ENCODE results near the gene POSTN. TPM values are rescaled to one million over a fixed set of nuclear protein-coding genes. Genes with fewer than 3 reads are reported as not detected.
"Not testable (repeated sequence)": the region's sequence is repeated elsewhere in the genome, so short reads cannot be mapped to it uniquely, and the experiment has no call there.

POSTN gene
- total RNA-seq, 1 experiment from 2014 or later = 3.2 TPM

DNA sequence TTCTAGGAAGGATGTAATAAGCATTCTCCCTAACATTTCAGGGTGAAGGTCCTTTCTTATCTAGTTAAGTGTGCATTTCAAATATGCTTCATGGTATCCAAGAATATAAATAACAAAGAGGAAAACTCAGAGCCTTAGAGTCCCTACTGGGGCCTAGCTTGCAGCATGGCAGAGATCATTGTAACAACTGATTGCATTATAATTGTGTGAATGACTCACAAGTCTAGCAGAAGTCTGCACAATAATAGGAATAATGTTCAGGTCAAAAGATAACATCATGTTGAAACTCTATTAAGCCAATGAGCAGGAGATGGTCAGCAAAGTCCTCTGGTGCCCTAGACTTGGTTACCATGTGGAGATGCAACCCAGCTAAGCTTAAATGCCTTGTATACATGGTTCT is 3.4 kb downstream of the POSTN start:
- DNase-seq (ENCODE audit: low spot score) = no peak

GRCh38 chr13:37594550-37594949 is 4.0 kb downstream of the POSTN start:
- no peak for DNase-seq (ENCODE audit: low spot score)

- DNase-seq (ENCODE audit: low spot score) = peak; percentile 11
Measured at GRCh38 chr13:37589381-37589780, 9.2 kb downstream of the POSTN start.

DNA sequence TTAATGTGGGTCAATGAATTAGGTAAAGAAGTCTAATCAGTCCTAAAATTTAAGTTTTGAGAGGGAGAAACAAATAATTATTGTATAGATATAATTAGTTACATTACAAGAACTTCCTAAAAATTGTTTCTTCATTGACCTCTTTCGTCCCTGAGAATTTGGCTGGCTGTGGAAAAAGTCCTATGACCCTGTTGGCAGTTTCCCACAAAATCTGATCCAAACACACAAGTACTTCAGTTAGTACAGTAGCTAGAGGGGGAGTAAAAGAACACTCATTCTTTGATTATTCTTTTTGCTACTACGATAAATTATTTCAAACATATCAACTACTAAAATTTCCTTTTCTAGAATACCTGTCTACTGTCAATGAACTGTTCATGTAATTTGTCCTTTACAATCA is 11.3 kb downstream of the POSTN start:
- DNase-seq (ENCODE audit: low spot score) = no peak

GRCh38 chr13:37586164-37586563 is 12.4 kb downstream of the POSTN start:
- no peak for DNase-seq (ENCODE audit: low spot score)

- DNase-seq (ENCODE audit: low spot score) = no peak
Measured at GRCh38 chr13:37585541-37585940, 13.0 kb downstream of the POSTN start.

DNA sequence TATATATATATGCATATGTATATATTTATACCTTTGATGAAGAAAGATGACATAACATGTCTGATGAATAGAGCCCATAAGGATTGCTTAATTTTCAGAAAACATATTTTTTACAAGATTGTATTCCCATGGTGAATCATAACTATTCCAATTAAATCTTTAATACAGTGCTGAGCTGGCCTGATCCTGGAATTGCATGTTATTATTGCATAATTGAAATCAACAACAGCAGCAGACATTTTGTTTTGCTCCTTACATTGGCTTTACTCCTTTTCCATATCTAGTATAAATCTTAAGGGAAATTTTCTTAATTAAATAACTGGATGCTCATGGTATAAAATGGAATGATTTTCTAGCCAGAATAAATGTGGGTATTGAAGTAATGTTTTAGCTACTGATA is 22.0 kb downstream of the POSTN start:
- no peak for DNase-seq (ENCODE audit: low spot score)

DNA sequence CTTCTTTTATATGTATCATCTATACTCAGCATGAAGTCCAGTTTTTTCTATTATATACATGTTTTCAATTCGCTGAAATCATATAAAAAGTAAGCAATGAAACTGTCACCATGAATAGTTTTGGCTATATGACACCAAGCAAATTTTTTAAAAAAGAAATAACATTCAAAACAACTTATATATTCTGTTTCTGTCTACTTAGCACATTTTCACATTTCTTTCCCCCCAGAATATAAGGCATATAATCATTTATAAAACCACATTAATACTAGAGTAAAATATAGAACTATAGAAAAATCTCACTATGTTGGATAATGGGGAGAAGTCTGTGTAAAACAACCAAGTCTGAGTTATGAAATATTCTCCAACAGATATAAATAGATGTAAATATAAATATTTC is 33.1 kb downstream of the POSTN start:
- no peak for DNase-seq (ENCODE audit: low spot score)

GRCh38 chr13:37561031-37561430 is 37.5 kb downstream of the POSTN start:
- no peak for DNase-seq (ENCODE audit: low spot score)

DNA sequence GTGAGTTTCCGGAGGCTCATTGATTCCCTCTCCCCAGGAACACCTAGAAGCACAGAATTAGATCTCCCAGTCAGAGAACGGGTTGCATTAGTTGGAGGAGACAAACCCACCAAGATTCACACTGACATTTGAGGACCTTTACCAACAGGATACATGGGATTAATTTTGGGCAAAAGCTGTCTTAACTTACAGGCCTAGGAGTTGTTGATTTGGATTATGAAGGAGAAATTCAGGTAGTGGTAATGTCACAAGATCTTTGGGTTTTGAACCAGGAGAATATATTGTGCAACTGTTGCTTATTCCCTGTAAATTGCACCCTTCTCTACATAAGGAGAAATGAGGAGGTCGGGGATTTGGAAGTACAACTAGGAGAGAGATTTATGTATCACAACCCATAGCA is 38.0 kb downstream of the POSTN start:
- no peak for DNase-seq (ENCODE audit: low spot score)

- not testable (repeated sequence) for DNase-seq (ENCODE audit: low spot score)
Measured at GRCh38 chr13:37558766-37559165, 39.8 kb downstream of the POSTN start.

- no peak for DNase-seq (ENCODE audit: low spot score)
Measured at GRCh38 chr13:37546087-37546486, 52.5 kb downstream of the POSTN start.

GRCh38 chr13:37544995-37545394 is 53.6 kb downstream of the POSTN start:
- no peak for DNase-seq (ENCODE audit: low spot score)

DNA sequence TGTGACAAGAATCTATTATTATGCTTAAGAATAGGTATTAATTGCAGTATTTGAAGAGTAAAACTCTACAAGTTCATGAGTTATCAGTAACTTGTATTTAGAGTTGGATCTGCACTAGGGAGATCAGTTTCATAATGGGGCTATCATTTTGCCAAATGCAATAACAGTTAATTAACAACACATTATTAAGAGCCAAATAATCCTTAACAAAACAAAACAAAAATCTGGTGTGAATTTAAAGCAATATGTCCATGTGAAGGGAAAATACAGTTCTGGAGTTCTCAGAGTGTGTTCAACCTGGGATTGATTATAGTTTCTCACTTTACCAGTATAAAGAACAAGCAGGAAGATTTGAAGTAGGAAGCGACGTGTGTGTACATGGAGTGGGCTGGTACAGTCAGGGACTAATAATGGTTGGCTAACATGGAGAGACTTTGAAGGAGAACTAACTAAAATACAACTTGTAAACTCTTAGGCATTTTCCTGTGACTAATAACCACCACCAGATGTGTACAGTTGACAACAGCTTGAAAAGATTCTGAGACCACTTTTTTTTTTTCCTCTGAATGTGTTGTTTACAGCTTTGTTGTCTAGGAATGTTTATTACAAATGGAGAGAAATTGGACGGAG is 58.5 kb downstream of the POSTN start:
- peak; percentile 18 for DNase-seq (ENCODE audit: low spot score)

DNA sequence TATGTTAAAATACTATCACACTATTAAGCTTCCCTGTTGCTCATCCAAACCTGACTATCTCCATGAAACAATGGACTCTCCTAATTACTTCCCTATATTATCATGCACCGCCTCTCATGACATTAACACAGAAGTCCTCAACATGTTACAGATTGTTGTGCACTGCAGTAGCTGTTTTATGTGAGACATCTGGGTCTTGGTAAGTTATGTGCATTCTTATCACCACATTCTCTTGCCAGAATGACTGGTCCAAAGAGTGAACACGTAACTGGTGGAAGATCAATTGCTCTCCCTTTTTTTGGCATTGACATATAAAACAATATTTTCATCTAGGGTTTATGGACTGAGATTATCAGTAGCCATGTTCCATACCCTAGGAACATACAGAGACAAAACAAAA is 59.4 kb downstream of the POSTN start:
- no peak for DNase-seq (ENCODE audit: low spot score)

- DNase-seq (ENCODE audit: low spot score) = no peak
Measured at GRCh38 chr13:37535501-37535900, 63.1 kb downstream of the POSTN start.

DNA sequence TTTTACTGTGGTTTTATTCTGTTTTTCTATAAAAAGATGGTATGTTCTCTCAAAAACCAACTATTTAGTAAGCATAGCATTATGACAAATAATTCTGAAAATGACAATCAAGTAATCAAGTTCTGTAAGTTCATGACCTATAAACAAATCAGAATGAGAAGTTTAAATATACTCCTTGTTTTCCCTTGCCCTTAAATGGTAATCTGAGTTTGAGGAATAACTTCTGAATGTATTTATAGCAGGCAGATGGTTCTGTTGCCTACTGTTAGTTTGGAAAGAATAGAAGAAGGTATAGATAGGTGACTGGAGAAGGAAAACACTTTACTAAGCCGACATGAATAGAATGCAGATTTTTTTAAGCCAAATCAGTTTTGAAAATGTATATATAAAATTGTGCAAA is 63.9 kb downstream of the POSTN start:
- peak; percentile 3 for DNase-seq (ENCODE audit: low spot score)

GRCh38 chr13:37534181-37534580 is 64.4 kb downstream of the POSTN start:
- DNase-seq (ENCODE audit: low spot score) = peak; percentile 23

- DNase-seq (ENCODE audit: low spot score) = no peak
Measured at GRCh38 chr13:37531049-37531448, 67.5 kb downstream of the POSTN start.

DNA sequence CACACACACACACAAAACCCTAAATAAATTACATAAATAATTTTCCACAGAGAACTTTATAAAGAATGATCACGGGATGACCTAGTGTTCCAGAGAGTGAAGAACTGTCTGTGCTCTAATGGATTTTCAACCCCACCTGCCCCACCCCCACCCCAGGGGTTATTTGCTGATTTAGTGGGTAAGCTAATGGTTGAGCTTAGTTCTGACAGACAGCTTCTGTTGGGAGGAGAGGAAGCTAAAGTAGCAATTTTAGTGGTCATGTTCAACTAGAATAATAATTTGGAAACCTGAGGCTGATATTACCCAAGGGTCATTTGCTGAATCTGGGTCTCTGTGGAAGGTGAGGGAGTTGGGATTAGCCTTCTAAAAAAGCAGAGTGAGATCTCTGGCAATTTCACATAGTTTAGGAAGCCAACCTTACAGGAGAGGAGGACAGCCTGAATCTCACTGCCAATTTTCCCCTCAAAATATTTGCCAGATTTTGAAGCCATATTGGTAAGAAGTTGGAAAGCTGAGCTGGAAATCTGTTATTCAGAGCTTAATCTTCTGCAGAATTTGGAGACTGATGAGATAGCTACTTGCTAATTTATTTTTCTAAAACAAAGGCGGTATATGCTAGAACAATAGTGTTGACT is 68.7 kb downstream of the POSTN start:
- DNase-seq (ENCODE audit: low spot score) = no peak

DNA sequence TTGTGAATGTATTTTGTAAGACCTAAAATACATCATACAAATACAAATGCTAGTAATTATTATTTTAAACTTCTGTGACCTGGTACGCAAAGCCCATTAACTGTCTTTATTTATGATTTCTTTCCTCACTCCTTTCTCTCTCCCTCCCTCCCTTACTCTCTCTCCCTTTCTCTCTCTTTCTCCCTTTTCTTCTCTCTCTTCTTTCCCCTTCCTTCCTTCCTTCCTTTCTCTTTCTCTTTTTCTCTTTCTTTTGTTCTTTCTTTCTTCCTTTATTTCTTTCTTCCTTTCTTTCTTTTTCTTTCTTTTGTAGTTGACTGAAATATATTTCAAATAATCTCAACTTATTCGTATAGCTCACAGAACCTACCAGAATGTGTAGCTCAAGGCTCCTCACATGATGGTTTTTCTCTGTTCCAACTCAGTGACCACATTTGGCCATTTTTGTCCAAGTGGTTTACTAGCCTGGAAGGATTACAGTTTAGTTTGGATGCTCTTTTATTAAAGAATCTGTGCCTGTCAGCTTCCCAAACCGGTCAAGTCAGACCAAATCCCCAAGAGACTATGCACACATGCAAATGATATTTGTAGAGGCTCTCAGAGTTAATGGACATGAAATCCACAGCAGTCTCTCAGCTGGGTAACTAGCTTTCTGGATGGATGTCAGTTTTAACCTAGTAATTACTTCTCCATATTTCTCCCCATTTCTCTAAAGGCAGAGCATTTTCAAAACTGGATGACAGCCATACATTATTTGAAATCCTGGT is 71.7 kb downstream of the POSTN start:
- no peak for DNase-seq (ENCODE audit: low spot score)

DNA sequence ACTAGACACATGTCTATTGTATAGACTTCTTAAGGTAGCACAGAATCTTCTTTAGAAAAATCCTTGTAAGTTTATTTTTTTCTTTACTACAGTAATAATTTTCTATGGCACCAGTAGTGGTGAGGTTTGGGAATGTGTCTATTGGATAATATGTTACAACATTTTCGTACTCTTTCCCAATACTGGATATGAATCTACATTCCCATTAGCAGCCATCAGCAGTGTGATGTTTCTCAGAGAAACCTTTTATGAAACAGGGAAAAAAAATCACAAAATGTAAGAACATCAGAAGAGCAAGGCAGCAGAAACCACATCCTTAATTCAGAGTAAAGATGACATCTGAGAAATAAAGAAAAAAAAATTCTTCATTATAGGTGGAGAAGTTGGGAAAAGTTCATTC is 83.3 kb downstream of the POSTN start:
- DNase-seq (ENCODE audit: low spot score) = no peak
